Osteoblast (primary cell): Measurements from ENCODE around the gene PNLIPRP2. TPM values are rescaled to one million over a fixed set of nuclear protein-coding genes. Genes with fewer than 3 reads are reported as not detected.
A peak's percentile ranks its signal among the peaks of the same experiment; 100 is the strongest.

Experiments used
- DNase-seq: peaks from one replicate; pipeline ENCODE4 v3.0.0; 2011; ENCODE audit warnings: low spot score, mixed read lengths; ENCODE audit not compliant: insufficient read length; ENCODE audit errors: missing footprints
- H2AFZ ChIP-seq: 2 replicates; pipeline ENCODE4 v1.6.0; 2011; ENCODE audit warnings: mild to moderate bottlenecking, low read length
- H3K27ac ChIP-seq: 2 replicates; pipeline ENCODE4 v1.5.1; 2011; ENCODE audit warnings: mild to moderate bottlenecking, low read depth, low read length, moderate library complexity
- H3K27me3 ChIP-seq: 2 replicates; pipeline ENCODE4 v1.6.0; 2012; ENCODE audit warnings: mild to moderate bottlenecking, control low read depth, inconsistent platforms, low read length, moderate library complexity; ENCODE audit not compliant: insufficient read depth
- H3K36me3 ChIP-seq: 2 replicates; pipeline ENCODE4 v1.5.1; 2011; ENCODE audit warnings: mild to moderate bottlenecking, low read length, control low read depth, moderate library complexity; ENCODE audit not compliant: insufficient read depth
- H3K4me1 ChIP-seq: 2 replicates; pipeline ENCODE4 v1.5.1; 2011; ENCODE audit warnings: mild to moderate bottlenecking, low read length, control low read depth, moderate library complexity; ENCODE audit not compliant: insufficient read depth
- H3K4me2 ChIP-seq: 2 replicates; pipeline ENCODE4 v1.6.0; 2011; ENCODE audit warnings: mild to moderate bottlenecking, low read length; ENCODE audit not compliant: insufficient read depth
- H3K4me3 ChIP-seq: fragments of 200-600 bp; sonication (generic); 3 replicates; pipeline ENCODE4 v1.5.1; 2012; ENCODE audit warnings: mild to moderate bottlenecking, low read length, inconsistent platforms; ENCODE audit not compliant: insufficient read depth
- H3K79me2 ChIP-seq: 2 replicates; pipeline ENCODE4 v1.6.0; 2012; ENCODE audit warnings: mild to moderate bottlenecking, low read length, control low read depth, inconsistent platforms; ENCODE audit not compliant: insufficient read depth
- H3K9me3 ChIP-seq: 2 replicates; pipeline ENCODE4 v1.5.1; 2011; ENCODE audit warnings: low read depth, low read length, control low read depth
- H4K20me1 ChIP-seq: 2 replicates; pipeline ENCODE4 v1.6.0; 2012; ENCODE audit warnings: mild to moderate bottlenecking, low read length, control low read depth; ENCODE audit not compliant: insufficient read depth
- CTCF ChIP-seq: IDR thresholded peaks from 2 replicates; pipeline ENCODE4 v1.5.1; 2011; ENCODE audit warnings: mild to moderate bottlenecking, low read depth, low read length, moderate library complexity; ENCODE audit errors: extremely low read depth
- total RNA-seq: library from RNA; depleted of rRNA; stranded (reverse); fragments of >200 nt; gene quantifications from 2 replicates; pipeline ENCODE4 v1.2.3, GENCODE V29; 2012

Gene PNLIPRP2
- total RNA-seq, 1 donor: not detected

- Histone ChIP-seq H3K27me3 (no peaks in the 10 kb centered on the region), H3K4me1 (peaks cover 18% of the 10 kb centered on the region), H3K36me3 (peaks cover 8% of the 10 kb centered on the region), H3K4me3 (peak overlapping the region; percentile 56), H3K27ac (peak overlapping the region; percentile 69), H3K4me2 (peak overlapping the region; percentile 84), H4K20me1 (no peaks in the 10 kb centered on the region), H2AFZ (peak overlapping the region; percentile 83), H3K9me3 (no peaks in the 10 kb centered on the region), H3K79me2 (no peaks in the 10 kb centered on the region)
- TF ChIP-seq CTCF: no peak
- no peak for DNase-seq
Measured at GRCh38 chr10:116688741-116689495, 68.2 kb downstream of the PNLIPRP2 start.

- DNase-seq: no peak
- no peak overlapping the region for H2AFZ ChIP-seq
- H3K4me1 ChIP-seq: peaks cover 18% of the 10 kb centered on the region
- peaks cover 8% of the 10 kb centered on the region for H3K36me3 ChIP-seq
- TF ChIP-seq CTCF: no peak
- H3K4me3 ChIP-seq: no peak overlapping the region
- no peaks in the 10 kb centered on the region for H3K9me3 ChIP-seq
- no peaks in the 10 kb centered on the region for H3K79me2 ChIP-seq
- H3K4me2 ChIP-seq: no peak overlapping the region
- H4K20me1 ChIP-seq: no peaks in the 10 kb centered on the region
- H3K27me3 ChIP-seq: no peaks in the 10 kb centered on the region
- no peak overlapping the region for H3K27ac ChIP-seq
Measured at GRCh38 chr10:116689744-116690143, 69.0 kb downstream of the PNLIPRP2 start.

GRCh38 chr10:116690356-116691322 lies 69.9 kb downstream of the PNLIPRP2 start:
- Histone ChIP-seq H2AFZ (no peak overlapping the region), H3K4me1 (peaks cover 18% of the 10 kb centered on the region), H3K9me3 (no peaks in the 10 kb centered on the region), H3K4me2 (no peak overlapping the region), H3K27ac (no peak overlapping the region), H3K36me3 (peaks cover 8% of the 10 kb centered on the region), H4K20me1 (no peaks in the 10 kb centered on the region), H3K27me3 (no peaks in the 10 kb centered on the region), H3K4me3 (no peak overlapping the region), H3K79me2 (no peaks in the 10 kb centered on the region)
- no peak for DNase-seq
- TF ChIP-seq CTCF: peak; percentile 19

- TF ChIP-seq CTCF: no peak
- Histone ChIP-seq H3K79me2 (no peaks in the 10 kb centered on the region), H3K27me3 (no peaks in the 10 kb centered on the region), H2AFZ (no peak overlapping the region), H3K36me3 (peaks cover 8% of the 10 kb centered on the region), H3K4me3 (no peak overlapping the region), H4K20me1 (no peaks in the 10 kb centered on the region), H3K4me1 (peaks cover 18% of the 10 kb centered on the region), H3K9me3 (no peaks in the 10 kb centered on the region), H3K4me2 (no peak overlapping the region), H3K27ac (no peak overlapping the region)
- no peak for DNase-seq
Measured at GRCh38 chr10:116691635-116692034, 70.9 kb downstream of the PNLIPRP2 start.
